Transverse colon (tissue), 4 donors: ENCODE results near the gene LEKR1. TPM values are rescaled to one million over a fixed set of nuclear protein-coding genes. Genes with fewer than 3 reads are reported as not detected.

Source experiments
- DNase-seq: peaks from one replicate; pipeline ENCODE4 v3.0.0-alpha.2; 2019
- H3K27ac ChIP-seq, 4 donors: fragments of 200-600 bp; sonication (generic); 2 replicates each; pipeline ENCODE4 v1.5.1; 2016 to 2018; ENCODE audit warnings: inconsistent platforms in 4 of 4
- H3K27me3 ChIP-seq: fragments of 200-600 bp; sonication (generic); 2 replicates; pipeline ENCODE4 v1.5.1; 2017; ENCODE audit warnings: inconsistent platforms
- H3K36me3 ChIP-seq, 4 donors: fragments of 200-600 bp; sonication (generic); 2 replicates each; pipeline ENCODE4 v1.5.1; 2017 to 2019; ENCODE audit warnings: inconsistent platforms in 4 of 4
- H3K4me1 ChIP-seq, 4 donors: fragments of 200-600 bp; sonication (generic); 2 replicates each; pipeline ENCODE4 v1.5.1; 2017 to 2020; ENCODE audit warnings: inconsistent platforms in 4 of 4
- H3K4me3 ChIP-seq, 4 donors: fragments of 200-600 bp; sonication (generic); 1 replicate in 1 of 4; 2 replicates in 3 of 4; pipeline versions ENCODE4 v1.5.1 to v1.6.1; 2017 to 2019; ENCODE audit warnings: inconsistent platforms in 4 of 4
- H3K9me3 ChIP-seq, 2 donors: fragments of 200-600 bp; sonication (generic); 2 replicates each; pipeline ENCODE4 v1.5.1; 2017 to 2019; ENCODE audit warnings: inconsistent platforms in 2 of 2
- EP300 ChIP-seq: sonication (generic); formaldehyde crosslinking; IDR thresholded peaks from one replicate; pipeline ENCODE4 v1.6.1; 2017; ENCODE audit warnings: antibody characterized with exemption, low read depth
- POLR2A ChIP-seq: fragments of 450-650 bp; IDR thresholded peaks from one replicate; pipeline ENCODE4 v1.6.1; 2016; ENCODE audit warnings: antibody characterized with exemption, mild to moderate bottlenecking, moderate library complexity
- POLR2AphosphoS5 ChIP-seq, 3 donors: sonication (generic); formaldehyde crosslinking; IDR thresholded peaks; one replicate each; pipeline ENCODE4 v1.6.1; 2016; ENCODE audit warnings: antibody characterized with exemption in 3 of 3
- WGBS, 2 donors: methylation state at CpG; one replicate each; pipeline ENCODE4 v1.1.5; 2018; ENCODE audit warnings: low coverage in 1 of 2; 5-methylcytosine and 5-hydroxymethylcytosine counted together
- in situ Hi-C, 4 donors: fragments of 200-750 bp; cut with MboI; loops; one replicate each; pipeline versions ENCODE4 v1.15.0 to v1.15.1; 2017; ENCODE audit warnings: low sequenced_read_pairs in 3 of 4, low pct_ligation_motif_present in 1 of 4, low pct_unique_long_range_greater_than_20kb in 1 of 4
- intact Hi-C: fragments of 100-400 bp; cut with DNase I; formaldehyde crosslinking; loops from one replicate; pipeline ENCODE4 v1.15.1; 2023; ENCODE audit warnings: low total_unique reads
- total RNA-seq, 4 donors: library from RNA; depleted of rRNA; stranded (reverse); fragments of >200 nt; gene quantifications; one replicate each; pipeline ENCODE4 v1.1.0, GENCODE V29; 2016
- TF ChIP-seq, protein P1 (sequence below), 5 experiments: fragments of 200-600 bp in 3 of 5; fragments of 450-650 bp in 2 of 5; sonication (generic) in 3 of 5; IDR thresholded peaks; 1 replicate in 2 of 5; 2 replicates in 3 of 5; pipeline ENCODE4 v1.5.1; 2016 to 2017; ENCODE audit warnings: antibody characterized with exemption in 5 of 5, inconsistent platforms in 3 of 5, mild to moderate bottlenecking in 2 of 5, moderate library complexity in 1 of 5

Gene LEKR1
- total RNA-seq, 4 donors from 2014 or later = 0.40 to 3.3 (median 0.96) TPM; not detected in 1

DNA sequence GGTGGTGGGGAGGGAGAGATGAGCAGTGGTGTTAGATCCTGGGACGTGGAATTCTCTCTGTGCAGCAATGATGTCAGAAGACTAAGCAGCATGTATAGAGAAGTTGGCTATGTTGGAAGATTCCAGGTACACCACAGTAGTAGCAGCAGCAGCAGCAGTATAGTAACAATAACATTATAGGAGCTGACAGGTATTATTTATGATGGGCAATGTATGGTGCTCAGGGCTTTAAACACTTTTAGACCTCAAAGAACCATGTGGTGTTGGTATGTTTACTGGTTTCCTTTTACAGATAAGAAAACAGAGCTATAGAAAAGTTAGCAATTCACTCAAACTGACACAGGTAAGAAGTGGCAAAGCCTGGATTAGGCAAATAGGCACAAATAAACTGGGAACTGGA, 229.9 kb downstream of the LEKR1 start:
- in situ Hi-C loops = no loop called here
- Histone ChIP-seq H3K4me1 (no peaks in the 10 kb centered on the region), H3K27me3 (no peaks in the 10 kb centered on the region), H3K9me3 (no peaks in the 10 kb centered on the region), H3K36me3 (no peaks in the 10 kb centered on the region), H3K4me3 (no peak overlapping the region), H3K27ac (no peak overlapping the region)
- intact Hi-C loops = no loop called here
- WGBS, 2 donors = 78 to 92% methylated on average over 1 of the region's 1 CpG
- no peak for DNase-seq
- TF ChIP-seq EP300 (no peak), POLR2AphosphoS5 (IDR thresholded peaks at IDR 0.05) (no peak), POLR2A (no peak)
- TF ChIP-seq, protein P1, sequence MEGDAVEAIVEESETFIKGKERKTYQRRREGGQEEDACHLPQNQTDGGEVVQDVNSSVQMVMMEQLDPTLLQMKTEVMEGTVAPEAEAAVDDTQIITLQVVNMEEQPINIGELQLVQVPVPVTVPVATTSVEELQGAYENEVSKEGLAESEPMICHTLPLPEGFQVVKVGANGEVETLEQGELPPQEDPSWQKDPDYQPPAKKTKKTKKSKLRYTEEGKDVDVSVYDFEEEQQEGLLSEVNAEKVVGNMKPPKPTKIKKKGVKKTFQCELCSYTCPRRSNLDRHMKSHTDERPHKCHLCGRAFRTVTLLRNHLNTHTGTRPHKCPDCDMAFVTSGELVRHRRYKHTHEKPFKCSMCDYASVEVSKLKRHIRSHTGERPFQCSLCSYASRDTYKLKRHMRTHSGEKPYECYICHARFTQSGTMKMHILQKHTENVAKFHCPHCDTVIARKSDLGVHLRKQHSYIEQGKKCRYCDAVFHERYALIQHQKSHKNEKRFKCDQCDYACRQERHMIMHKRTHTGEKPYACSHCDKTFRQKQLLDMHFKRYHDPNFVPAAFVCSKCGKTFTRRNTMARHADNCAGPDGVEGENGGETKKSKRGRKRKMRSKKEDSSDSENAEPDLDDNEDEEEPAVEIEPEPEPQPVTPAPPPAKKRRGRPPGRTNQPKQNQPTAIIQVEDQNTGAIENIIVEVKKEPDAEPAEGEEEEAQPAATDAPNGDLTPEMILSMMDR (IDR thresholded peaks at IDR 0.05) = no peak

DNA sequence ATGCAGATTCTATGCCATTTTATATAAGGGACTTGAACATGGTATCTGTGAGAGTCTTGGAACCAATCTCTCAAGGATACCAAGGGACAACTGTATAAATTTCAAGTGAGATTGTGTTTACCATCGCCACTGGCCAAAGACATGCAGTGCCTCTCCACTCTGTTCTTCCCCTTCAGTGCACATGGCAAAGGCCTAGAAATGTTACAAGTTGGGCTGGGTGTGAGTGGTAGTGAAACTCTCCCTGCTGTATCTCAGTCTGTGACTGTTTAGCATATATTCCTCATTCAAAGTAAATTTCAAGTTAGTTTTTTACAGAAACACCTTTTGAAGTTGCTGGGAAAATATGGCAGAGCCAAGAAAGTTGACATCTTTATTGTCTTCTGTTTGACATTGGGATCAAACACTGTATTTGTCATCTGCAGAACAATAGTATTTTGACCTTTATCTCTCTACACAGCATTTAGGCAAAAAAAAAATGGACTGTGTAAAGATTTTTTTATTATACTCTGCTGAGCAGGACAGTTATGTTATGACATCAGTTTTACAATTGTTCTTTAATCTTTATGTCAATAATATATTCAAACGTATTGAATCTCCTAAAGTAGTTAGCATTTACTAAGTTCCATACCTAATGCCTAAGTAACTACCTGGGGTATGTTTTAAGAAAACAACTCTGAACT, 232.4 kb downstream of the LEKR1 start:
- TF ChIP-seq, protein P1 (IDR thresholded peaks at IDR 0.05) = no peak
- no peak for TF ChIP-seq POLR2AphosphoS5 (IDR thresholded peaks at IDR 0.05)
- TF ChIP-seq POLR2A = no peak
- TF ChIP-seq EP300 = no peak
- intact Hi-C loops (no loop called here), in situ Hi-C loops (no loop called here)
- H3K27me3 ChIP-seq = no peaks in the 10 kb centered on the region
- H3K4me1 ChIP-seq = no peaks in the 10 kb centered on the region
- WGBS, 2 donors = 40 to 44% methylated on average over 2 of the region's 2 CpGs
- H3K4me3 ChIP-seq = no peak overlapping the region
- H3K27ac ChIP-seq = no peak overlapping the region
- H3K36me3 ChIP-seq = no peaks in the 10 kb centered on the region
- no peak for DNase-seq
- H3K9me3 ChIP-seq = no peaks in the 10 kb centered on the region

DNA sequence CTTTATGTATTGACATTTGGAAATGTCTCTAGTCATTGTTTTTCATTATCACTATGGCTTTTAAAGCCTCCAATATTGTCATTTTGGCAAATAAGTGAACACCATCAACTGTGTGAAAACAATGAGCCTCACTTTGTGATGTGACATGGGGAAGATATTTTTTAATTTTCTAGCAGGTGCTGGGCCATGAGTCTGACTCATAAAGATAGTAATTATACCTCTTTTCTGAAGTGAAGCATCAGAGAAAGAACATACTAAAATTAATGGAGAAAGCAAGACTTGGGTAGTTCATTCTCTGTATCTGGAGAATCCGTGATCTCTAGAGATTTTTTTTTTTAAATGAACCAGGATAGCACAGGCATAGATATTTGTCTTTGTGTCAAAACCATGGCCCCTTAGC, 233.0 kb downstream of the LEKR1 start:
- WGBS, 2 donors = 80 to 87% methylated on average over 1 of the region's 1 CpG
- no peaks in the 10 kb centered on the region for H3K27me3 ChIP-seq
- H3K4me1 ChIP-seq = peaks cover 0 to 3% (median 0%) of the 10 kb centered on the region in 4 donors
- in situ Hi-C loops = no loop called here
- H3K4me3 ChIP-seq = no peak overlapping the region
- no peaks in the 10 kb centered on the region for H3K9me3 ChIP-seq
- no peak overlapping the region for H3K27ac ChIP-seq
- TF ChIP-seq, protein P1 (IDR thresholded peaks at IDR 0.05) = no peak
- TF ChIP-seq EP300 (no peak), POLR2AphosphoS5 (IDR thresholded peaks at IDR 0.05) (no peak), POLR2A (no peak)
- intact Hi-C loops = no loop called here
- DNase-seq = no peak
- H3K36me3 ChIP-seq = no peaks in the 10 kb centered on the region

DNA sequence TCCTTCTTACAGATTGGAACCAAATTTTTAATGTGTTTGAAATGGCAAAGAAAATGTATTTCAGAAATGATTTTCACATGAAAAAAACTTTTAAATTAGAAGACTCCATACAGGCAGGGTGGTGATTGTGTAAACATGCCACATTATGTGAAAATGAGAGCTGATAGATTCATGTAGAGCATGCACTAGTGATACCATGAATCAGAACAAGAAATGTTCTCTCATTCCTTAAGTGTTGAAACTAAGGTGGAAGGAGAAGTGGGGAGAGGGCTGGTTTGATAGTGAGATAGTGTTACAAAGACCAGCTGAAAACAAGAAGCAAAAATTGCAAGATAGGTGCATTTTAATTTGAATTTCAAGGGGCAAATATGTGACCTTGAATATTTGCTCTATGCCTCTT, 233.5 kb downstream of the LEKR1 start:
- no peaks in the 10 kb centered on the region for H3K27me3 ChIP-seq
- H3K36me3 ChIP-seq = no peaks in the 10 kb centered on the region
- intact Hi-C loops (no loop called here), in situ Hi-C loops (no loop called here)
- TF ChIP-seq POLR2A (no peak), EP300 (no peak), POLR2AphosphoS5 (IDR thresholded peaks at IDR 0.05) (no peak)
- TF ChIP-seq, protein P1 (IDR thresholded peaks at IDR 0.05) = no peak
- H3K9me3 ChIP-seq = no peaks in the 10 kb centered on the region
- H3K4me1 ChIP-seq = peaks cover 0 to 3% (median 0%) of the 10 kb centered on the region in 4 donors
- DNase-seq = no peak
- no peak overlapping the region for H3K4me3 ChIP-seq
- no peak overlapping the region for H3K27ac ChIP-seq
